ENCODE data around the gene DNAJC17.
A peak's percentile ranks its signal among the peaks of the same experiment; 100 is the strongest.

DNAJC17 gene

GRCh38 chr15:40807888-40808461, 702 bp upstream of the DNAJC17 start:
- TF ChIP-seq CTCF (IDR thresholded peaks at IDR 0.05; ENCODE audit: insufficient read depth, low read depth, low read length, missing control alignments): no peak
- no peak for DNase-seq (ENCODE audit: low read depth)
- H3K4me3 ChIP-seq (ENCODE audit: low read length): peak overlapping the region; percentile 90

- peak overlapping the region; percentile 90 for H3K4me3 ChIP-seq (ENCODE audit: low read length)
- TF ChIP-seq CTCF (IDR thresholded peaks at IDR 0.05; ENCODE audit: insufficient read depth, low read depth, low read length, missing control alignments): no peak
- DNase-seq (ENCODE audit: low read depth): no peak
These were observed 623 bp downstream of the DNAJC17 start for GRCh38 chr15:40806672-40807027.

- no peak for DNase-seq (ENCODE audit: low read depth)
- no peak overlapping the region for H3K4me3 ChIP-seq (ENCODE audit: low read length)
- TF ChIP-seq CTCF (IDR thresholded peaks at IDR 0.05; ENCODE audit: insufficient read depth, low read depth, low read length, missing control alignments): no peak
These were observed 3.6 kb downstream of the DNAJC17 start for GRCh38 chr15:40803688-40804087.

GRCh38 chr15:40803076-40803475, 4.2 kb downstream of the DNAJC17 start:
- no peak for DNase-seq (ENCODE audit: low read depth)
- no peak overlapping the region for H3K4me3 ChIP-seq (ENCODE audit: low read length)
- no peak for TF ChIP-seq CTCF (IDR thresholded peaks at IDR 0.05; ENCODE audit: insufficient read depth, low read depth, low read length, missing control alignments)

GRCh38 chr15:40799523-40799922, 7.8 kb downstream of the DNAJC17 start:
- no peak for TF ChIP-seq CTCF (IDR thresholded peaks at IDR 0.05; ENCODE audit: insufficient read depth, low read depth, low read length, missing control alignments)
- no peak for DNase-seq (ENCODE audit: low read depth)
- no peak overlapping the region for H3K4me3 ChIP-seq (ENCODE audit: low read length)

GRCh38 chr15:40796512-40796911, 10.8 kb downstream of the DNAJC17 start:
- no peak for TF ChIP-seq CTCF (IDR thresholded peaks at IDR 0.05; ENCODE audit: insufficient read depth, low read depth, low read length, missing control alignments)
- H3K4me3 ChIP-seq (ENCODE audit: low read length): no peak overlapping the region
- DNase-seq (ENCODE audit: low read depth): no peak

- TF ChIP-seq CTCF (IDR thresholded peaks at IDR 0.05; ENCODE audit: insufficient read depth, low read depth, low read length, missing control alignments): no peak
- H3K4me3 ChIP-seq (ENCODE audit: low read length): no peak overlapping the region
- DNase-seq (ENCODE audit: low read depth): no peak
These were observed 11.2 kb downstream of the DNAJC17 start for GRCh38 chr15:40796041-40796440.
